Esophagus muscularis mucosa (tissue), 4 donors: ENCODE results near the gene MPST. TPM values are rescaled to one million over a fixed set of nuclear protein-coding genes. Genes with fewer than 3 reads are reported as not detected.

Source experiments
- DNase-seq: peaks from one replicate; pipeline ENCODE4 v3.0.0-alpha.2; 2017; ENCODE audit errors: extremely low spot score
- H3K27ac ChIP-seq, 4 donors: fragments of 200-600 bp; sonication (generic); replicated peaks in 1 of 4; 1 replicate in 3 of 4; 2 replicates in 1 of 4; pipeline ENCODE4 v1.5.1; 2016 to 2019; ENCODE audit warnings: mild to moderate bottlenecking in 1 of 4
- H3K27me3 ChIP-seq, 4 donors: fragments of 200-600 bp; sonication (generic); one replicate each; pipeline versions ENCODE4 v1.5.1 to v1.6.0; 2016 to 2019
- H3K36me3 ChIP-seq, 4 donors: fragments of 200-600 bp; sonication (generic); one replicate each; pipeline ENCODE4 v1.5.1; 2016 to 2019
- H3K4me1 ChIP-seq, 4 donors: fragments of 200-600 bp; sonication (generic); one replicate each; pipeline ENCODE4 v1.5.1; 2016 to 2019
- H3K4me3 ChIP-seq, 4 donors: fragments of 200-600 bp; sonication (generic); 1 replicate in 2 of 4; 2 replicates in 2 of 4; pipeline ENCODE4 v1.5.1; 2016 to 2019; ENCODE audit warnings: mild to moderate bottlenecking in 4 of 4, moderate library complexity in 1 of 4
- H3K9me3 ChIP-seq, 4 donors: fragments of 200-600 bp; sonication (generic); 1 replicate in 3 of 4; 2 replicates in 1 of 4; pipeline ENCODE4 v1.5.1; 2016 to 2019
- CTCF ChIP-seq, 3 experiments: fragments of 200-600 bp in 2 of 3; fragments of 450-650 bp in 1 of 3; sonication (generic) in 2 of 3; IDR thresholded peaks; one replicate each; pipeline ENCODE4 v1.5.1; 2017 to 2019; ENCODE audit warnings: antibody characterized with exemption in 3 of 3, mild to moderate bottlenecking in 2 of 3, moderate library complexity in 1 of 3
- EP300 ChIP-seq: sonication (generic); formaldehyde crosslinking; IDR thresholded peaks from one replicate; pipeline ENCODE4 v1.6.1; 2017; ENCODE audit warnings: antibody characterized with exemption
- POLR2A ChIP-seq: fragments of 450-650 bp; IDR thresholded peaks from one replicate; pipeline ENCODE4 v1.6.1; 2017; ENCODE audit warnings: antibody characterized with exemption, moderate library complexity, mild to moderate bottlenecking, low read depth
- POLR2AphosphoS5 ChIP-seq, 2 donors: sonication (generic); formaldehyde crosslinking; IDR thresholded peaks; one replicate each; pipeline ENCODE4 v1.6.1; 2017; ENCODE audit warnings: antibody characterized with exemption in 2 of 2
- WGBS: methylation state at CpG from one replicate; pipeline ENCODE4 v1.1.5; 2018; 5-methylcytosine and 5-hydroxymethylcytosine counted together
- intact Hi-C: fragments of 100-400 bp; cut with DNase I; formaldehyde crosslinking; loops from one replicate; pipeline ENCODE4 v1.15.1; 2023
- total RNA-seq, 4 donors: library from RNA; depleted of rRNA; stranded (reverse); fragments of >200 nt; gene quantifications; one replicate each; pipeline versions ENCODE4 v1.1.0 to v1.2.1, GENCODE V29; 2016

MPST gene
- total RNA-seq, 4 donors from 2014 or later = 124 to 205 (median 169) TPM

- H3K36me3 ChIP-seq = peaks cover 20 to 36% (median 23%) of the 10 kb centered on the region in 4 donors
- 72% methylated on average over 2 of the region's 2 CpGs for WGBS
- no peak for TF ChIP-seq POLR2A
- no peak overlapping the region for H3K4me3 ChIP-seq
- intact Hi-C loops = no loop called here
- H3K27ac ChIP-seq = no peak overlapping the region
- H3K4me1 ChIP-seq = no peaks in the 10 kb centered on the region
- no peak for DNase-seq
- H3K9me3 ChIP-seq = no peaks in the 10 kb centered on the region
- H3K27me3 ChIP-seq = peaks cover 0 to 27% (median under 1%) of the 10 kb centered on the region in 4 donors
Measured at GRCh38 chr22:37032134-37032534, 12.6 kb downstream of the MPST start.

GRCh38 chr22:37032535-37033460 lies 13.3 kb downstream of the MPST start:
- H3K27me3 ChIP-seq = peaks cover 0 to 34% (median 2%) of the 10 kb centered on the region in 4 donors
- TF ChIP-seq POLR2AphosphoS5 (IDR thresholded peaks at IDR 0.05) (peak in 1 of 2 donors; percentile 3), EP300 (no peak), POLR2A (no peak), CTCF (IDR thresholded peaks at IDR 0.05) (no peak)
- H3K27ac ChIP-seq = no peak overlapping the region
- intact Hi-C loops = no loop called here
- no peak for DNase-seq
- H3K9me3 ChIP-seq = no peaks in the 10 kb centered on the region
- no peaks in the 10 kb centered on the region for H3K4me1 ChIP-seq
- 62% methylated on average over 18 of the region's 18 CpGs for WGBS
- H3K4me3 ChIP-seq = no peak overlapping the region
- peaks cover 13 to 29% (median 17%) of the 10 kb centered on the region in 4 donors for H3K36me3 ChIP-seq

- WGBS = 85% methylated on average over 23 of the region's 23 CpGs
- Histone ChIP-seq H3K4me1 (no peaks in the 10 kb centered on the region), H3K9me3 (no peaks in the 10 kb centered on the region), H3K4me3 (no peak overlapping the region), H3K27me3 (peaks cover 0 to 44% (median 2%) of the 10 kb centered on the region in 4 donors), H3K27ac (no peak overlapping the region), H3K36me3 (peaks cover 9 to 19% (median 14%) of the 10 kb centered on the region in 4 donors)
- TF ChIP-seq EP300 = no peak
- no peak for TF ChIP-seq POLR2AphosphoS5 (IDR thresholded peaks at IDR 0.05)
- no peak for TF ChIP-seq CTCF (IDR thresholded peaks at IDR 0.05)
- TF ChIP-seq POLR2A = no peak
- DNase-seq = no peak
- intact Hi-C loops = no loop called here
Measured at GRCh38 chr22:37033605-37034430, 14.3 kb downstream of the MPST start.

- H3K9me3 ChIP-seq = no peaks in the 10 kb centered on the region
- H3K4me3 ChIP-seq = no peak overlapping the region
- TF ChIP-seq POLR2A (no peak), POLR2AphosphoS5 (IDR thresholded peaks at IDR 0.05) (no peak), CTCF (IDR thresholded peaks at IDR 0.05) (no peak), EP300 (no peak)
- intact Hi-C loops = no loop called here
- peaks cover 0 to 47% (median 2%) of the 10 kb centered on the region in 4 donors for H3K27me3 ChIP-seq
- no peaks in the 10 kb centered on the region for H3K4me1 ChIP-seq
- DNase-seq = no peak
- H3K36me3 ChIP-seq = no peaks in the 10 kb centered on the region
- WGBS = 80% methylated on average over 11 of the region's 11 CpGs
- H3K27ac ChIP-seq = no peak overlapping the region
Measured at GRCh38 chr22:37036655-37037377, 17.3 kb downstream of the MPST start.
